OCI-LY1 (cell line): ENCODE results near the gene NECTIN4.

ENCODE experiments used
- CTCF ChIP-seq: fragments of 200-600 bp; sonication (generic), shearing (Covaris generic); IDR thresholded peaks from 2 replicates; pipeline ENCODE4 v1.5.1; 2017; ENCODE audit warnings: mild to moderate bottlenecking, antibody characterized with exemption, low read length, moderate library complexity, mixed read lengths
- EZH2 ChIP-seq: fragments of 200-600 bp; sonication (generic), shearing (Covaris generic); IDR thresholded peaks from 2 replicates; pipeline ENCODE4 v1.8.0; 2017; ENCODE audit warnings: borderline replicate concordance, mixed run types, mild to moderate bottlenecking, antibody characterized with exemption, low read length, moderate library complexity, mixed read lengths

- TF ChIP-seq CTCF (no peak), EZH2 (no peak)
These were observed 17.1 kb upstream of the NECTIN4 start for GRCh38 chr1:161106431-161106830.
